Liver (tissue), 3 donors: Measurements from ENCODE around the gene CNPY3.

Source experiments
- CTCF ChIP-seq: fragments of 150-350 bp; IDR thresholded peaks from 2 replicates; pipeline ENCODE4 v1.5.1; 2017; ENCODE audit warnings: improper control_type of control experiment, low read depth, low read length; ENCODE audit not compliant: missing input control
- EGR1 ChIP-seq, 2 donors: IDR thresholded peaks; 2 replicates each; pipeline ENCODE4 v1.6.1; 2016 to 2018; ENCODE audit warnings: antibody characterized with exemption in 2 of 2, low read depth in 2 of 2
- SP1 ChIP-seq: IDR thresholded peaks from 2 replicates; pipeline ENCODE4 v1.6.1; 2018; ENCODE audit warnings: antibody characterized with exemption, mild to moderate bottlenecking
- YY1 ChIP-seq: IDR thresholded peaks from 2 replicates; pipeline ENCODE4 v1.6.1; 2016; ENCODE audit warnings: antibody characterized with exemption, mild to moderate bottlenecking
- donor health status: healthy.
- donor health status: healthy.

- TF ChIP-seq CTCF, result no peak
- TF ChIP-seq SP1, result no peak
- TF ChIP-seq EGR1 (IDR thresholded peaks at IDR 0.05; ENCODE audit: low read depth in 2 of 2), result no peak
- TF ChIP-seq YY1, result no peak
These were observed 611 bp downstream of the CNPY3 start for GRCh38 chr6:42929821-42930360.
